Lung microvascular endothelial cell (primary cell): ENCODE results near the gene ZNF766. TPM values are rescaled to one million over a fixed set of nuclear protein-coding genes. Genes with fewer than 3 reads are reported as not detected.
"Not testable (repeated sequence)": the region's sequence is repeated elsewhere in the genome, so short reads cannot be mapped to it uniquely, and the experiment has no call there.

ENCODE experiments used
- DNase-seq, 2 donors: peaks; one replicate each; pipeline versions ENCODE4 v3.0.0 to v3.0.0-alpha.2; 2010; ENCODE audit warnings: low read depth in 2 of 2
- total RNA-seq: library from RNA; depleted of rRNA; stranded (reverse); fragments of >200 nt; gene quantifications from 2 replicates; pipeline ENCODE4 v1.2.1, GENCODE V29; 2014

The ZNF766 gene
- total RNA-seq, 1 donor from 2014 or later: 8.7 TPM

GRCh38 chr19:52274191-52274590 lies 4.8 kb downstream of the ZNF766 start:
- no peak for DNase-seq

- no peak for DNase-seq
Observed at GRCh38 chr19:52275988-52276387, 6.6 kb downstream of the ZNF766 start.

GRCh38 chr19:52277471-52277870 lies 8.1 kb downstream of the ZNF766 start:
- DNase-seq: no peak

- no peak for DNase-seq
Observed at GRCh38 chr19:52286256-52286655, 16.9 kb downstream of the ZNF766 start.

GRCh38 chr19:52291781-52292180 lies 22.4 kb downstream of the ZNF766 start:
- no peak for DNase-seq

GRCh38 chr19:52292946-52293345 lies 23.6 kb downstream of the ZNF766 start:
- DNase-seq: not testable (repeated sequence)

- peak in 1 of 2 donors; percentile 47 for DNase-seq
Observed at GRCh38 chr19:52296400-52296772, 27.0 kb downstream of the ZNF766 start.

- peak; percentile 81 to 90 for DNase-seq
Observed at GRCh38 chr19:52296773-52297600, 27.6 kb downstream of the ZNF766 start, which contains the start of gene ZNF480. Gene ZNF480, plus strand, starts transcription at chr19:52297169. Its CDS starts 3,244 bp downstream, at chr19:52300413.

GRCh38 chr19:52297601-52298364 lies 28.4 kb downstream of the ZNF766 start:
- DNase-seq: peak; percentile 5 to 29

- DNase-seq: peak; percentile 27 to 32
Observed at GRCh38 chr19:52307275-52307674, 37.9 kb downstream of the ZNF766 start.

GRCh38 chr19:52322429-52322828 lies 53.0 kb downstream of the ZNF766 start:
- no peak for DNase-seq

- DNase-seq: peak; percentile 10 to 15
Observed at GRCh38 chr19:52331757-52332156, 62.4 kb downstream of the ZNF766 start.

- DNase-seq: no peak
Observed at GRCh38 chr19:52335768-52336116, 66.4 kb downstream of the ZNF766 start.

GRCh38 chr19:52336117-52336790 lies 66.9 kb downstream of the ZNF766 start, which contains the start of gene ZNF610:
Gene ZNF610, plus strand, starts transcription at chr19:52336243. Its CDS starts 12,930 bp downstream, at chr19:52349173.
- peak; percentile 92 to 93 for DNase-seq

GRCh38 chr19:52336791-52337381 lies 67.5 kb downstream of the ZNF766 start:
- peak; percentile 5 to 6 for DNase-seq

GRCh38 chr19:52339022-52339421 lies 69.6 kb downstream of the ZNF766 start:
- not testable (repeated sequence) for DNase-seq

- DNase-seq: peak; percentile 36 to 68
Observed at GRCh38 chr19:52343548-52343947, 74.2 kb downstream of the ZNF766 start.

GRCh38 chr19:52345162-52345561 lies 75.8 kb downstream of the ZNF766 start:
- DNase-seq: no peak
